Breast epithelium (tissue), 4 donors: ENCODE data around the gene OTOF. TPM values are rescaled to one million over a fixed set of nuclear protein-coding genes. Genes with fewer than 3 reads are reported as not detected.

Experiments used
- DNase-seq, 2 donors: peaks; one replicate each; pipeline ENCODE4 v3.0.0-alpha.2; 2019; ENCODE audit warnings: low spot score in 2 of 2
- H3K27ac ChIP-seq, 2 donors: fragments of 200-600 bp; sonication (generic) in 1 of 2; one replicate each; pipeline ENCODE4 v1.5.1; 2016 to 2019; ENCODE audit warnings: mild to moderate bottlenecking in 1 of 2
- H3K27me3 ChIP-seq, 2 donors: fragments of 200-600 bp; sonication (generic) in 1 of 2; one replicate each; pipeline versions ENCODE4 v1.5.1 to v1.6.0; 2017 to 2019; ENCODE audit warnings: control low read depth in 1 of 2, mild to moderate bottlenecking in 1 of 2
- H3K36me3 ChIP-seq: fragments of 200-600 bp; one replicate; pipeline ENCODE4 v1.5.1; 2019
- H3K4me1 ChIP-seq, 2 donors: fragments of 200-600 bp; sonication (generic); one replicate each; pipeline ENCODE4 v1.5.1; 2016 to 2019; ENCODE audit warnings: control low read depth in 1 of 2
- H3K4me3 ChIP-seq, 3 donors: fragments of 200-600 bp; sonication (generic); 1 replicate in 2 of 3; 2 replicates in 1 of 3; pipeline ENCODE4 v1.5.1; 2016 to 2019; ENCODE audit warnings: mild to moderate bottlenecking in 3 of 3, moderate library complexity in 2 of 3
- H3K9me3 ChIP-seq, 2 donors: fragments of 200-600 bp; sonication (generic) in 1 of 2; one replicate each; pipeline ENCODE4 v1.5.1; 2016 to 2019; ENCODE audit warnings: control low read depth in 1 of 2
- CTCF ChIP-seq, 3 donors: fragments of 450-650 bp; IDR thresholded peaks; one replicate each; pipeline ENCODE4 v1.5.1; 2016 to 2017; ENCODE audit warnings: antibody characterized with exemption in 3 of 3, mild to moderate bottlenecking in 3 of 3, moderate library complexity in 3 of 3
- POLR2A ChIP-seq: fragments of 450-650 bp; IDR thresholded peaks from one replicate; pipeline ENCODE4 v1.6.1; 2016; ENCODE audit warnings: antibody characterized with exemption, mild to moderate bottlenecking, moderate library complexity
- POLR2AphosphoS5 ChIP-seq, 3 donors: sonication (generic); formaldehyde crosslinking; IDR thresholded peaks; one replicate each; pipeline ENCODE4 v1.6.1; 2017; ENCODE audit warnings: antibody characterized with exemption in 3 of 3
- intact Hi-C: fragments of 100-400 bp; cut with DNase I; formaldehyde crosslinking; loops from one replicate; pipeline ENCODE4 v1.15.1; 2023; ENCODE audit warnings: low total_unique reads
- total RNA-seq, 3 donors: library from RNA; depleted of rRNA; stranded (reverse); fragments of >200 nt; gene quantifications; one replicate each; pipeline ENCODE4 v1.1.0, GENCODE V29; 2016

OTOF gene
- total RNA-seq, 3 donors from 2014 or later: 0.15 to 0.33 (median 0.32) TPM

DNA sequence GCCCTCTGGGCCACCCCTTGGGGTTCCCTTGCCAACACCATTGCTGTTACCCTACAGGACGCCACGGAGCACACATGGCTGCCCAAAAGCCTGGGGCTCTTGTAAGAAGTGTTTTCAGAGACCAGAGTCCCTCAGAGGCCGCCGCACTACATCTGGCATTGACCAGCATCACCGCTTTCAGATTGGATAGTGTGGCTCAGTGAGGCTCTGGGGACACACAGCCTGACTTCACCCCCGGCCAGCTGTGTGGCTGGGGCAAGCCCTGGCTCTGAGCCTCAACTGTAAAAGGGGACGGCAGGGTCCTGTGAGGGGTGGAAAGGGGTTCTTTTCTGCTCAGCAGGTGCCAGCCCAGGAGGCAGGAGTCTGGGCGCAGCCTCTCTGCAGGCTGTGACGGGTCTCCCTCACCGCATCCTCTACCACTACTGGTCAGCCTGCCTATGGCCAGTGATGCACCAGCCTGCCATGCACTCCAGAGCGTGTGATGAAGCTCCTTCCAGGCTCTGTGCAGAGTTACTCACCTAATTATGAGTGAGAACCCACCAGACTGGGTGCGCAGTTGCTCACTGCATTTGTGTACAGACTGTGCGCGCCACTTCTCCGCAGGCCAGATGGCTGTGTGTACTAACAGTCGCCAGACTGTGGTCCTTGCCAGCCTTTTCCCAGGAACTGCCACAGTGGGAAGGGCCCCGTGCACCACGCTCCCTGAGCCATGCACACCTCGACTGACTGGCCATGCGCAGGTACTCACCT is 10.7 kb upstream of the OTOF start:
- intact Hi-C loops: no loop called here
- Histone ChIP-seq H3K27me3 (no peaks in the 10 kb centered on the region), H3K4me3 (no peak overlapping the region), H3K27ac (no peak overlapping the region), H3K4me1 (no peaks in the 10 kb centered on the region), H3K9me3 (no peaks in the 10 kb centered on the region), H3K36me3 (no peaks in the 10 kb centered on the region)
- no peak for TF ChIP-seq CTCF (IDR thresholded peaks at IDR 0.05)
- TF ChIP-seq POLR2AphosphoS5 (IDR thresholded peaks at IDR 0.05): no peak
- no peak for TF ChIP-seq POLR2A
- DNase-seq: no peak

DNA sequence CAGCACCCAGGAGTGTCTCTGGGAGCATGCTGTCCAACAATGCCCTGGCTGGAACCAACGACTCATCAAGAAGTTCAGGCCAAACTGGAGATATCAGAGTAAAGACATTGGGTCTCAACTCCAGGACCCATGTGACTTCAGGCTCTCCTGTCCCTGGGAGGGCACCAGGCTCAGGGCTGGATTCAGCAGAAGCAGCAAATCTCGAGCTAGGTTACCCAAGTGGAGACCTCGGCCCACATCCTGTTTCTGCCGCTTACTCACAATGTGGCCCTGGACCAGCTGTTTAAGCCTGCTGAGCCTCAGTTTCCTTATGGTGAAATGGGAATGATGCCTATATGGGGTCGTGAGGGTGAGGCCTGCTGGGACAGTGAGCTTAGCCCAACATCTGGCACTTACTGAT is 9.3 kb upstream of the OTOF start:
- intact Hi-C loops: loop anchor here (1.0 kb wide), 1 partner anchor 33 kb away; no protein-coding TSS in a partner anchor

GRCh38 chr2:26486789-26487188 is 8.9 kb upstream of the OTOF start:
- intact Hi-C loops: loop anchor here (1.0 kb wide), 1 partner anchor 34 kb away; no protein-coding TSS in a partner anchor
- no peaks in the 10 kb centered on the region for H3K27me3 ChIP-seq
- TF ChIP-seq CTCF (IDR thresholded peaks at IDR 0.05) (no peak), POLR2A (no peak), POLR2AphosphoS5 (IDR thresholded peaks at IDR 0.05) (no peak)
- no peaks in the 10 kb centered on the region for H3K36me3 ChIP-seq
- DNase-seq: no peak
- H3K9me3 ChIP-seq: no peaks in the 10 kb centered on the region
- H3K4me3 ChIP-seq: no peak overlapping the region
- H3K27ac ChIP-seq: no peak overlapping the region
- H3K4me1 ChIP-seq: no peaks in the 10 kb centered on the region

More for the DNA sequence above, 9.3 kb upstream of the OTOF start:
- Histone ChIP-seq H3K27me3 (no peaks in the 10 kb centered on the region), H3K27ac (no peak overlapping the region), H3K9me3 (no peaks in the 10 kb centered on the region), H3K36me3 (no peaks in the 10 kb centered on the region), H3K4me1 (no peaks in the 10 kb centered on the region), H3K4me3 (no peak overlapping the region)
- no peak for TF ChIP-seq POLR2A
- no peak for TF ChIP-seq CTCF (IDR thresholded peaks at IDR 0.05)
- no peak for TF ChIP-seq POLR2AphosphoS5 (IDR thresholded peaks at IDR 0.05)
- DNase-seq: no peak

DNA sequence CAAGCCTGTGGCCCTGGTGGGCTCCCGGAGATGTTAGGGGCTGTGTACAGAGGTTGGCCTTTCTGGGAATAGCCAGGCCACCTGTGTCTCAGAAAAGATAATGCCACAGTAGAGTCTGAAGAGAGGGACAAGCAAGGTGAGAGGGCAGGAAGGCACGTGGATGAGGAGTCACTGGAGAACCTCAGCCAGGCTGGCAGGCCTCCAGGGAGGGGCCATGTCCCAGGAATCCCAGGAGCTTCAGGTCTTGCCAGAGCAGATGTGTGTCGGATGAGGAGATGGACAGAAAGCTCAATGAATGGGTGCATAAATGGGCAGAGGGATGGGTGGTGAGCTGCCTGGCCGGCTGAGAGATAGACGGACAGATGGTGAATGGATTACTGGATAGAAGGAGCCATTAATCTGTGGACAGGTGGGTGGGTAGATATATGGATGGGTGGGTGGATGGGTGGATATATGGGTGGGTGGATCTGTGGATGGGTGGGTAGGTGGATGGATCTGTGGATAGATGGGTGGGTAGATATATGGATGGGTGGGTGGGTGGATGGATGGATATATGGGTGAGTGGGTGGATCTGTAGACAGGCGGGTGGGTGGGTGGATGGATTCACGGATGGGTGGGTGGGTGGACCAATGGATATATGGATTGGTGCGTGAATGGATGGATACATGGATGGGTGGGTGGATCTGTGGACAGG is 7.9 kb upstream of the OTOF start:
- no peaks in the 10 kb centered on the region for H3K4me1 ChIP-seq

GRCh38 chr2:26485099-26485498 is 7.2 kb upstream of the OTOF start:
- Histone ChIP-seq H3K9me3 (no peaks in the 10 kb centered on the region), H3K27me3 (no peaks in the 10 kb centered on the region), H3K4me1 (no peaks in the 10 kb centered on the region), H3K27ac (no peak overlapping the region), H3K36me3 (no peaks in the 10 kb centered on the region), H3K4me3 (no peak overlapping the region)
- TF ChIP-seq CTCF (IDR thresholded peaks at IDR 0.05): no peak
- TF ChIP-seq POLR2A: no peak
- intact Hi-C loops: no loop called here
- no peak for DNase-seq

More for the DNA sequence above, 7.9 kb upstream of the OTOF start:
- Histone ChIP-seq H3K27ac (no peak overlapping the region), H3K27me3 (no peaks in the 10 kb centered on the region), H3K36me3 (no peaks in the 10 kb centered on the region), H3K4me3 (no peak overlapping the region), H3K9me3 (no peaks in the 10 kb centered on the region)
- TF ChIP-seq POLR2A: no peak
- no peak for DNase-seq
- intact Hi-C loops: no loop called here
